GM19468 (cell line): ENCODE measurements around the gene BCL11A.

Experiments used
- ATAC-seq: cut with Tn5 transposase; IDR thresholded peaks from one replicate; pipeline ENCODE4 v1.9.1; 2021; ENCODE audit warnings: mild to moderate bottlenecking, moderate library complexity, moderate number of reproducible peaks; ENCODE audit not compliant: unreplicated experiment; ENCODE audit errors: extremely low read depth

The BCL11A gene

GRCh38 chr2:60529785-60530627 is 23.4 kb downstream of the BCL11A start:
- ATAC-seq = no peak

- no peak for ATAC-seq
These were observed 24.2 kb downstream of the BCL11A start for GRCh38 chr2:60529136-60529784.

- no peak for ATAC-seq
These were observed 25.0 kb downstream of the BCL11A start for GRCh38 chr2:60528281-60529020.

- no peak for ATAC-seq
These were observed 25.7 kb downstream of the BCL11A start for GRCh38 chr2:60527762-60528161.

GRCh38 chr2:60526623-60527022 is 26.8 kb downstream of the BCL11A start:
- no peak for ATAC-seq

- ATAC-seq = no peak
These were observed 27.6 kb downstream of the BCL11A start for GRCh38 chr2:60525899-60526298.

GRCh38 chr2:60524874-60525273 is 28.6 kb downstream of the BCL11A start:
- no peak for ATAC-seq

- ATAC-seq = no peak
These were observed 29.5 kb downstream of the BCL11A start for GRCh38 chr2:60523963-60524362.

GRCh38 chr2:60522462-60522861 is 31.0 kb downstream of the BCL11A start:
- no peak for ATAC-seq

- ATAC-seq = no peak
These were observed 31.8 kb downstream of the BCL11A start for GRCh38 chr2:60521626-60522025.

GRCh38 chr2:60520917-60521539 is 32.4 kb downstream of the BCL11A start:
- no peak for ATAC-seq

- ATAC-seq = no peak
These were observed 33.1 kb downstream of the BCL11A start for GRCh38 chr2:60520151-60520876.

- no peak for ATAC-seq
These were observed 34.1 kb downstream of the BCL11A start for GRCh38 chr2:60519231-60519863.

GRCh38 chr2:60518567-60518966 is 34.9 kb downstream of the BCL11A start:
- ATAC-seq = no peak

GRCh38 chr2:60517446-60517845 is 36.0 kb downstream of the BCL11A start:
- no peak for ATAC-seq

- no peak for ATAC-seq
These were observed 36.6 kb downstream of the BCL11A start for GRCh38 chr2:60516826-60517225.

GRCh38 chr2:60516383-60516811 is 37.1 kb downstream of the BCL11A start:
- no peak for ATAC-seq

GRCh38 chr2:60515721-60516226 is 37.7 kb downstream of the BCL11A start:
- ATAC-seq = peak; percentile 86

GRCh38 chr2:60513996-60514395 is 39.5 kb downstream of the BCL11A start:
- no peak for ATAC-seq
